ENCODE measurements around the gene FAM204A. TPM values are rescaled to one million over a fixed set of nuclear protein-coding genes. Genes with fewer than 3 reads are reported as not detected.

FAM204A gene
- total and polyA plus RNA-seq, 2 of the 13 experiments (the other 11 are each of a cell fraction or from before 2014, with no cell fraction given), result 9.2 to 61.0 TPM

- no peaks in the 10 kb centered on the region for H3K27me3 ChIP-seq (ENCODE audit: control insufficient read depth in 1 of 2, insufficient read depth in 2 of 2, low read length in 2 of 2)
- H3K27ac ChIP-seq (ENCODE audit: extremely low read length, insufficient read depth, low read length), result no peak overlapping the region
- H3K9ac ChIP-seq (ENCODE audit: insufficient read depth, low read depth, low read length), result no peak overlapping the region
- ATAC-seq, result no peak
- H2AFZ ChIP-seq (ENCODE audit: low read length), result no peak overlapping the region
- no peak overlapping the region for H3K4me2 ChIP-seq (ENCODE audit: low read depth, low read length)
- H3K79me2 ChIP-seq (ENCODE audit: insufficient read depth, low read length), result no peaks in the 10 kb centered on the region
- H3K36me3 ChIP-seq (replicated peaks in 1 of 2; ENCODE audit: control insufficient read depth in 1 of 2, insufficient read depth in 2 of 2, low read length in 2 of 2), result peaks cover 5 to 32% of the 10 kb centered on the region in 2 experiments; a peak in 4 of 5 replicates
- 71% methylated on average over 4 of the region's 4 CpGs for WGBS (ENCODE audit: low lambda C conversion rate)
- H3K9me3 ChIP-seq (ENCODE audit: low read length), result no peaks in the 10 kb centered on the region
- FAIRE-seq, result no peak
- ChIA-PET CTCF (ENCODE audit: low intra/inter-chr PET ratio, low total read pairs) (no interaction called here), POLR2A (no interaction called here)
- DNase-seq (ENCODE audit: low spot score), result no peak
- H4K20me1 ChIP-seq (ENCODE audit: insufficient read depth, low read length), result no peaks in the 10 kb centered on the region
- no peak overlapping the region for H3K4me3 ChIP-seq (replicated peaks in 1 of 3; ENCODE audit: insufficient read depth in 1 of 3, low read depth in 2 of 3, low read length in 3 of 3)
- intact Hi-C loops (cut with micrococcal nuclease; ENCODE audit: unreplicated experiment) (loop anchor here (2.0 kb wide), 1 partner anchor 115 kb away; no protein-coding TSS in a partner anchor), in situ Hi-C loops (cut with HindIII; ENCODE audit: extremely low pct_ligation_motif_present, low pct_unique_long_range_greater_than_20kb) (no loop called here)
- no TSS peak for BruUV-seq (replicated peaks)
- no peaks in the 10 kb centered on the region for H3K4me1 ChIP-seq (ENCODE audit: insufficient read depth, low read length)
- TF ChIP-seq SRSF1 (optimal IDR thresholded peaks at IDR 0.05; ENCODE audit: low read depth, low read length) (no peak), EEA1 (CRISPR knock-in tag; IDR thresholded peaks at IDR 0.05; ENCODE audit: borderline replicate concordance) (no peak), MEIS1 (CRISPR knock-in tag; IDR thresholded peaks at IDR 0.05; ENCODE audit: borderline replicate concordance) (no peak), ZNF639 (CRISPR knock-in tag; conservative IDR thresholded peaks at IDR 0.05) (no peak), SNAI1 (CRISPR knock-in tag; IDR thresholded peaks at IDR 0.05; ENCODE audit: borderline replicate concordance) (no peak), IRF9 (CRISPR knock-in tag; IDR thresholded peaks at IDR 0.05; ENCODE audit: borderline replicate concordance) (no peak), ZSCAN25 (CRISPR knock-in tag; IDR thresholded peaks at IDR 0.05) (no peak), KDM1A (CRISPR knock-in tag; IDR thresholded peaks at IDR 0.05) (no peak), NPAS2 (CRISPR knock-in tag; IDR thresholded peaks at IDR 0.05; ENCODE audit: borderline replicate concordance) (no peak), ARNT2 (CRISPR knock-in tag; IDR thresholded peaks at IDR 0.05; ENCODE audit: low read depth) (no peak), TFE3 (CRISPR knock-in tag; IDR thresholded peaks at IDR 0.05) (no peak), ZBTB44 (CRISPR knock-in tag; IDR thresholded peaks at IDR 0.05) (no peak), ZNF484 (CRISPR knock-in tag; IDR thresholded peaks at IDR 0.05; ENCODE audit: borderline replicate concordance, low read depth) (no peak), NFE2L2 (IDR thresholded peaks at IDR 0.05; ENCODE audit: low read length) (no peak), POLR2A (IDR thresholded peaks at IDR 0.05; ENCODE audit: insufficient read depth in 1 of 2, low read depth in 2 of 2, low read length in 2 of 2) (no peak), XBP1 (CRISPR knock-in tag; IDR thresholded peaks at IDR 0.05) (no peak), PITX1 (CRISPR knock-in tag; IDR thresholded peaks at IDR 0.05) (no peak), MLXIP (CRISPR knock-in tag; IDR thresholded peaks at IDR 0.05; ENCODE audit: borderline replicate concordance) (no peak)
Measured at GRCh38 chr10:118307859-118308258, 34.3 kb downstream of the FAM204A start.
